GM19463 (cell line): ENCODE data around the gene PTPRN2.
"Not testable (repeated sequence)": the region's sequence is repeated elsewhere in the genome, so short reads cannot be mapped to it uniquely, and the experiment has no call there.

Experiments
- ATAC-seq: cut with Tn5 transposase; IDR thresholded peaks from one replicate; pipeline ENCODE4 v1.9.1; 2021; ENCODE audit warnings: mild to moderate bottlenecking, moderate library complexity; ENCODE audit not compliant: unreplicated experiment

Gene PTPRN2

DNA sequence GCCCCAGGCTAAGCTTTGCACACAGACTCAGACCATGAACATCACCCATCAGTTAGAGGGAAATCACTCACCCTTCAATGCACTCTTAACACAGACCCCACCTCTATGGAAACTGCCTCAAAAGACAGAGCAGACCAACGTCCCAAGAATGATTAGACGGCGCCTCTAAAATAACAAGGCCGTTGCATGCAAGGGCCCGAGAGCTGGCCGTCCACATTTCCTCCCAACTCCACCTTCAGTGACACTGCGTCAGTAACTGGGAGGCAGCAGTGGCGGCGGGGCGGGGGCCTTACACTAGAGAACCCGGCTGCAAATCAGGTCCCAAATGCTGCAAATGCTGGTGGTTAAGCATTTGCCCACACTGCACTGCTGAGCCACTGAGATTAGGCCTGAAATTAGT lies 115.0 kb downstream of the PTPRN2 start:
- no peak for ATAC-seq

DNA sequence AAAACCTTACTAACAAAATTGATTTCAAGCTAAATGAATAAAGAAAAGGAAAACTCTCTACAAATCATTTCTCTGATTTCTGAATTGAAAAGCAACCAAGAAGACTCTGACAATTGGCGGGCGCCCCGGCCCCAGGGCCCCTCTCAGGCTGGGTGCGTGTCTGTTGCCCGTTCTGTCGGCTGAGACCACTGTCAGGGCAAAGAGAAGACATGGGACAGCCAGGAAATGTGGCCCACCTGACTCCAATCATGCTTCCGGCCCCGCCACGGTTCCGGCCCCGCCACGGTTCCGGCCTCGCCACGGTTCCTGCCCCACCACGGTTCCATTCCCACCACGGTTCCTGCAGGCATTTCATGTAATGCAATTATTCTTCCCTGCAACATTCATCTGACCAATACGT lies 115.9 kb downstream of the PTPRN2 start:
- no peak for ATAC-seq

DNA sequence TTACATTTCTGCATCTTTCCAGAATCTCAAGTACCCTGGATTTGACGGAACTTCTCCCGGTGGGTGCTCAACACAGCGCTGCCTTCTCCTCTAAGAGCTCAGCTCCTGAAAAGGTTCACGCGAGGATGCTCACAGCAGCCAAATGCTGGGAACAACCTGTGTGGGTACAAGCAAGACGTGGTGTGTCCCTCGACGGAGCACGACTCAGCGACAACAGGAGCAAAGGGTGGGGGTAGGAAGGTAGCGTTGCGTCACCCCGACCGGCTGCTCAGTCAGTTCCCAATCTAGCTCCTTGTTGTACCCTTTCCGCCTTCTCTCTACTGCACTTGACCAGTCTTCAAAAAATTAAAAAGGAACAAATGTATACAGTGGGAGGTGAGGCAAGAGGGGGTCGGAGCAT lies 117.3 kb downstream of the PTPRN2 start:
- no peak for ATAC-seq

DNA sequence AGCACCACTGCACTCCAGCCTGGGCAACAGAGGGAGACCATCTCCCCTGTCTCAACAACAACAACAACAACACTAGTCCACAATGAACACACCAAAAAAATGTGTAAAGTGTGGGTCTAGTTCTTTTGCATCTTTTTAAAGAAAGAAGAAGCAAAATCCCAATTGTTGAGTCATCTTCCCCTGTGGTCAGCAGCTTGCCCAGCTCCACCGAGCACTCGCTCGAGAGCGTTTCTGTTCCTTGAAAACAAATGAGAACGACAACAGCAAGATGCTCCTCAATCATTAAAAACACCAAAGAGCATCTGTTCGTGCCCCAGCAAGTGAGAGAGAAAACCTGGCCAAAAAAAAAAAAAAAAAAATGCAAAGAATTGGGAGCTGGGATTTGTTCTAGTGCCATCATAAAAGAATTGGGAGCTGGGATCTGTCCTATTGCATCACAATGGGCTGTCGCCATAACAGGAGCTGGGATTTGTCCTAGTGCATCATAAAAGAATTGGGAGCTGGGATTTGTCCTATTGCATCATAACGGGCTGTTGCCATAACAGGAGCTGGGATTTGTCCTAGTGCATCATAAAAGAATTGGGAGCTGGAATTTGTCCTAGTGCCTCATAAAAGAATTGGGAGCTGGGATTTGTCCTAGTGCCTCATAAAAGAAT lies 118.1 kb downstream of the PTPRN2 start:
- ATAC-seq: no peak

DNA sequence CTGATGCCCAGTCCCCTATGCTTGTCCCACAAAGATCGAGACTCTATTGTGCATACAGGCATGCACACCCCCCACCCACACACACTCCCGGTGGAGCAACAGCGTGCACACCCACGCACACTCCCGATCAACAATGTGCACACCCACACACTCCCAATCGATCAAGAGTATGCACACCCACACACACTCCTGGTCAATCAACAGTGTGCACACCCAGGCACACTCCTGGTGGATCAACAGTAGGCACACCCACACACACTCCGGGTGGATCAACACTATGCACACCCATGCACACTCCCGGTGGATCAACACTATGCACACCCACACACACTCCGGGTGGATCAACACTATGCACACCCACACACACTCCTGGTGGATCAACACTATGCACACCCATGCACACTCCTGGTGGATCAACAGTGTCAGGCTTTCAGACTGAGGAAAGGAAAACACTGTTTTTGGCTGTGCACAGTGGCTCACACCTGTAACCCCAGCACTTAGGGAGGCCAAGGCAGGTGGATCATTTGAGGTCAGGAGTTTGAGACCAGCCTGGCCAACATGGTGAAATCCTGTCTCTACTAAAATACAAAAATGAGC lies 118.8 kb downstream of the PTPRN2 start:
- ATAC-seq: no peak

DNA sequence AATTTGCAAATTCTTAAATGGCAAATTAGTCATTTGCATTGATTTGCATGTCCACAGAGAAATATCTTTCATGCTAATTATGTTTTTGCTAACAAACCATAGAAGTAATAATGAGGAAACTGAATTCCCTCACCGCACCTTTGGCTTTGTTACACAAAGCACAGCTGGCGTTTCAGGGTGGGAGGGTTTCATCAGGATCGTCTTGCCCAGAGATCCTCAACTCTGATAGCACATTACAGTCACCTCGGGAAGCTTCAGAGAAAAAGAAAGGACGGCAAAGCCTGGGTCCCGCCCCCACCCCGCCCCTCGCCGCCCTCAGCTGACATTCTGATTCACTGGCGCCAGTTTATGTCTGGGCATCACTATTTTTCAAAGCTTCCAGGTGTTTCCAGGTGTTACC lies 119.4 kb downstream of the PTPRN2 start:
- no peak for ATAC-seq

DNA sequence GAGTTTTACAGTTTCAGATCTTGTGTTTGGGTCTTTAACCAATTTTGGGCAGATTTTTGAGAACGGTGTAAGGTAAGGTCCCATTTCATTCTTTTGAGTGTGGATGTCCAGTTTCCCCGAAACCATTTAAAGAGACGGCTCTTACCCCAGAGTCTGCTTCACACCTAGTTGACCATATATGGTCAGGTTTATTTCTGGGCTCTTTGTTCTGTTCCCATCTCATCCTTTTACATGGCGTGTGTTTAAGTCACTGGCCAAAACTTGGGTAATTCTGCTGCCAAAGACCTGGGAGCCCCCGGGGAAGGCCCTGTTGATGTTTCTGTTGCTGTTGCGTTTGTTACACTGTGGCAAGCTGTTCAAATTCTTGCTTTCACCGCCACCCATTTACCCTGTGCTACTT lies 120.1 kb downstream of the PTPRN2 start:
- ATAC-seq: no peak

DNA sequence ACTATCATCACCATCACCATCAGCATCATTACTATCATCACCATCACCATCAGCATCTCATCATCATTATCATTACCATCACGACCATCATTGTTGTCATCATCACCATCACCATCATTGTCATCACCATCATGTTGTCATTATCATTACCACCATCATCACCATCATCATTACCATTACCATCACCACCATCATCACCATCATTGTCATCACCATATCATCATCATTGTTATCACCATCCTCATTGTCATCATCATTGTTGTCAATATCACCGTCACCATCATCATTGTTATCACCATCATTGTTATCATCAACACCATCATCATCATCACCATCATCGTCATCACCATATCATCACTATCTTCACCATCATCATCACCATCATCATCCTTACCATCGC lies 124.3 kb downstream of the PTPRN2 start:
- no peak for ATAC-seq

DNA sequence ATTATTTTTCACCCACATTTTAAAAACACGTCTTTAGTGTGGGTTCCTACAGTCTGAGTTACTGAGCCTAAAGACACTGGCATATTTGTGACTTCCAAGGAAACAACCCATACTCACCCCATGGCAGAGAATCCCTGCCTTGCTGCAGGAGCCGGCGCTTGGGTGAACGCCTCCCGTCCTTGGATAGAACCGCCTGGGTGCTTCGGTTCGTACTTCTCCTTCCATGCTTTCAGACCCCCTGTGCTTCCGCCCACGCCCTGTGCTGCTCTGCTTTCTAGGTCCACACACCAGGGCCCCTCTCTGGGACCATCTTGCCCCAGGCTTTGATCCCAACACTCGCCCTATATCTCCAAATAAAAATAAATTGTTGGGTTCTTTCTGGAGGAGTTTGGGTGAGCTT lies 125.8 kb downstream of the PTPRN2 start:
- no peak for ATAC-seq

DNA sequence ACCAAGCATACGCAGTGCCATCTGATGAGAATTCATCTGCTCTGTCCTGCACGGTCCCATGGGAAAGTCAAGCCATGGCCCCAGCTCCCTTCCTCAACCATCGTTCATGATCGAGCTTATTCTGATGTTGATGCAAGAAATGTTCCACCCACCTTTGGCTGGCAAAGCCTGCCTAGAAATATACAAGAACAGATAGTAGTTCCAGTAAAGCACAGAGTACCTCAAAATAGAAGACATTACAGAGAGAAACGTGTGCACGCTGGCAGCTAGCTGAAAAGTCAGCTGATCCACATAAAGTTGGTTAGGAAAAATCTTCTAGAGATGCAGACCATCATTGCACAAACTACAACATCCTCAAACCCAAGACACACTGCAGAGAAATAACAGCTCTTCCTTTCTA lies 127.0 kb downstream of the PTPRN2 start:
- no peak for ATAC-seq

DNA sequence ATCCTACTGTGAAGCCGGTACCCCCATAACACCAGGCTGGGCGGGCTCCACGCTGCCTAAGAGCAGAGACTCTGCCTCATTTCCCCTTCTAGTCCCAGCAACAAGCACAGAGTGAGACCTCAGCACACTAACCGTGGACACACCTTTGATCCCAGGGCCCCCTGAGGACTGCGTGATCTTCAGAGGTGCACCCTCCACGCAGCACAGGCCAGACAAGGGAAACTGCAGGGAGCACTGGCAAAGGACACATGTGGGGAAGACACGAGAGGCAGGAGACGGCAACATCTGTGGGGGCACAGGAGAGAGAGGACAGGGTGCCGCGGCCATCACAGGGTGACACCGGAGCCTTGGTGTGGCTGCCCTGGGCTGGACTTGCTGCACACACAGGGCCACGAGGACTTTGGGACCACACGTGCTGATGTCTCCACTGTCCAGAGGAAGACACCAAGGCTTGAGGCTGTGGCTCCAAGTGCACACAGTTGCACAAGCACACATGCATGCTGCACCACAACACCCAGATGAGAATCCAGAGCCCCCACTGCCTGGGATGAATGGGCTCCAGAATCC lies 128.8 kb downstream of the PTPRN2 start:
- ATAC-seq: no peak

DNA sequence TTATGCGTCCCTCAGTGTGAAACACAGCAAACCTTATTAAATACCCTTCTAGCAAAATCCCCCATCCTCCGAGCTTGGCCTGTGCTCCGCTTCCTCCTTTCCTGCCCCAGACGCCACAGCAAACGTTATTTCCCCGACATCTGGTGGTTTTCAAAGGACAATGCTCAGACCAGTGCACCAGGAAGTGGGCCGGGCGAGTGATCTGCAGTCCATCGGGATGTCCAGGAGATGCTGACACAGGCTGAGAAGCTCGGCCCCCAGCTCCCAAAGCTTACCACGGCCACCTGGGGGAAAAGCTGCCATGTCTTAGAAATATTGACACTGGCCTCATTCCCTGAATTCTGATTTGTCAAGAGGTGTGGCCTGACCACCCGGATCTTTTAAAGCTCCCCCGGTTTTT lies 129.5 kb downstream of the PTPRN2 start:
- ATAC-seq: no peak

DNA sequence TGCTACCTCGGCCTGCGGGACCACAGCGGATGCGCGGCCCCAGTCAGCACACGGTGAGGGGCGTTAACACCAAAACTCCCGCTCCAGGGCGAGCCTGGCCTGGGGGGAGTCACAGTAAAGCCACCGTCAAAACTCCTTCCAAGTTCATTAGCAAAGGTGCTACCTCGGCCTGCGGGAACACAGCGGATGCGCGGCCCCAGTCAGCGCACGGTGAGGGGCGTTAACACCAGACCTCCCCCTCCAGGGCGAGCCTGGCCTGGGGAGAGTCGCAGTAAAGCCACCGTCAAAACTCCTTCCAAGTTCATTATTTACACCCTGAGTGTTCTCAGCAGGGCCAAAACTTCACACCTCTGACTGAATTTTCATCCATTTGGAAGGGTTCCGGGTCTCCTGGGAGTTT lies 130.0 kb downstream of the PTPRN2 start:
- ATAC-seq: not testable (repeated sequence)

DNA sequence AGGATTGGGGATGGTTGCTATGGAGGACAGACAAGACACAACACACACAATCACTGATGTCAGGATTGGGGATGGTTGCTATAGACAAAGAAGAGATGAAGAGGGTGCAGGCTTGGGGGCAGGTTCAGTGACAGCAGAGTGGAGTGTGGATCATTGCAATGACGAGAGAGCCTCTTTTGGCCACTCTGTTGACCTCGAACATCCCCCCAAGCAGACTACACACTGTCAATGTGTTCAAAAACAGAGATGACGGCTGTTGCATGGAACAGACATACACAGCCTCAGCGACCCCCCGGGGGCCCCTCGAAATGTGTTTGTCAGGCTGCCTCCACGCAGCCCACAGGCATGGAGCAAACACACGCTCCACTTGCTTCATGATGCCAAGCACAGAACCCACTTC lies 133.0 kb downstream of the PTPRN2 start:
- ATAC-seq: no peak

DNA sequence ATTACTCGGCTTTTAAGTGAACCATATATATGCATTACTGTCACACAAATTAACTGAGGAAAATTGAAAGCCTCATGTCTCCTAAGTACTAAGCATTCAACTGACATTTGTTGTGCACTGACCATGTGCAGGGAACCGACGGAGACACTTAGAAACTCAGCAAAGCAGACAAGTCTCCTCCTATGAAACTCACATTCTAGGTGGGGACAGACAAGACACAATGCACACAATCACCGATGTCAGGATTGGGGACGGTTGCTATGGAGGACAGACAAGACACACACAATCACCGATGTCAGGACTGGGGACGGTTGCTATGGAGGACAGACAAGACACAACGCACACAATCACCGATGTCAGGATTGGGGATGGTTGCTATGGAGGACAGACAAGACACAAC lies 134.0 kb downstream of the PTPRN2 start:
- no peak for ATAC-seq

DNA sequence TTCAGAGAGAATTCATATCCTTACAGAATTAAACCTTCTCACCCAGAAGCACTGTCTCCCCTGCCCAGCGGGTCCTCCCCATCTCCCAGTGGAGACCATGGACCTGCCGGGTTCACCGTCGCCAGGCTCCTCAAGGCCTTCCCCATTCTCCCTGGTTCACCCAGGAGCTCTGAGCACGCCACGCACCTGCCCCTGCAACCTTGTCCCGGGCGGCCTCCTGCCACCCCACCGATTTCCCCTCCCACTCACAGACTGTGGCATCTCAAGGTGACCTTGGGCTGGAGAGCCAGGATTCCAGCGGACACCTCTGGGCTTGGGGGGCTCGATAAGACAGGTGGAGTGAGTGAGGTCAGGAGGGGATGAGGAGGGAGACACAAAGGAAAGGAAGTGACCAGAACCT lies 135.3 kb downstream of the PTPRN2 start:
- ATAC-seq: no peak

DNA sequence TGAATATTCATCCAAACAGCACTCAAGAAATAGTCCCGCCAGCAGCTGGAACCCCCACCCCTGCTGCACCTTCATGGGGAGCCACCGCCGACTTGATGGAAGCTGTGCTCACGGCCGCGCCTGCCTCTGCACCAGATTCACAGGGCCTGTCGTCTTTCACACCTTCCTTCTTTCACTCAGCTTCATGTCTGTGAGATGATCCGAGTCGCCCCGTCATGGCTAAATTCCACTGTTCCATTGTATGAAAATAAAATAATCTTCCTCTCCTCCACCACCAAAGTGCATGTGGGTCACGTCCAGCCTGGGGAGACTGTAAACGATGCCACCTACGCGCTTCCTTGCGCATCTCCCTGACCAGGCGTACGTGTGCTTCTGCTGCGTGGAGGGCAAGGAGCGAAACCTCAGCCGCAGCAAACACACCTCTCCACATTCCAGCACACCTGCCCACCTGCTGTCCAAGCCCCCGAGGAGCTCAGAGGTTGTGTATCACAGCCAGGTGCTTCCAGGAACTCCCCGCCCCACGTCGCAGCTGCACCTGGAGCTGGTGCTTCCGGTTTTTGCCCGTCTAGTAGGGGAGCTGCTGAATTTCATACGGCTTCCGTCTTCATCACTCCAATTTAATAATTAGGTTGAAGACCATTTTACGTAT lies 137.0 kb downstream of the PTPRN2 start:
- no peak for ATAC-seq

DNA sequence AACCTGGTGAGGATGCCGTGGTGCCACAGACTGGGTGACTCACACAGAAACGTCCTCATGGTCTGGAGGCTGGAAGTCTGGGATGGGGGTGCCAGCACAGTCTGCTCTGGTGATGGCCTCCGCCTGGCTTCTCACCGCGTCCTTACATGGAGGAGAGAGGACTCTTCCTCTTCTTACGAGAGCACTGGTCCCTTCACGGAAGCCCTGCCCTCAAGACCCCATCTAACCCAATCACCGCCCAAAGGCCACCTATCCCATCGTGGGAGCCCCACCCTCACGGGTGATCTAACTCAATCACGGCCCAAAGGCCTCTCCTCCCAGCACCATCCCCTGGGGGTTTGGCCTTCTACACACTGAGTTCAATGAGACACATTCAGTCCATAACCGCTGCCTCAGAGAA lies 137.7 kb downstream of the PTPRN2 start:
- no peak for ATAC-seq

DNA sequence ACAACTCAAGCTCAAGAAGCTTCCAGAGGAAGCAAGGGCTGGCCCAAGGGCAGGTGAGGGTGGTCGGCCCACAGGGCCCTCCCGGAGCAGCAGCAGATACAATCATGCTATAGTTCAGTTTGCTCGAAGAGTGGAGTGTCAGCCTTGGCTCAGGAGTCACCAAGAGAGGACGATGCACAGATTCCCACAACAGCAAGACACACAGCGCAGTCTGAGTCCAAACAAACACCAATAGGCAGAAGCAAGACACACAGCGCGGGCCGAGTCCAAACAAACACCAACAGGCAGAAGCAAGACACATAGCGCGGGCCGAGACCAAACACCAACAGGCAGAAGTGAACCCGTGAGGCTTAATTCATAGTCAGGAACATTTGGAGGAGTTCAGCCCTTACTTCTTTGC lies 138.4 kb downstream of the PTPRN2 start:
- ATAC-seq: no peak

DNA sequence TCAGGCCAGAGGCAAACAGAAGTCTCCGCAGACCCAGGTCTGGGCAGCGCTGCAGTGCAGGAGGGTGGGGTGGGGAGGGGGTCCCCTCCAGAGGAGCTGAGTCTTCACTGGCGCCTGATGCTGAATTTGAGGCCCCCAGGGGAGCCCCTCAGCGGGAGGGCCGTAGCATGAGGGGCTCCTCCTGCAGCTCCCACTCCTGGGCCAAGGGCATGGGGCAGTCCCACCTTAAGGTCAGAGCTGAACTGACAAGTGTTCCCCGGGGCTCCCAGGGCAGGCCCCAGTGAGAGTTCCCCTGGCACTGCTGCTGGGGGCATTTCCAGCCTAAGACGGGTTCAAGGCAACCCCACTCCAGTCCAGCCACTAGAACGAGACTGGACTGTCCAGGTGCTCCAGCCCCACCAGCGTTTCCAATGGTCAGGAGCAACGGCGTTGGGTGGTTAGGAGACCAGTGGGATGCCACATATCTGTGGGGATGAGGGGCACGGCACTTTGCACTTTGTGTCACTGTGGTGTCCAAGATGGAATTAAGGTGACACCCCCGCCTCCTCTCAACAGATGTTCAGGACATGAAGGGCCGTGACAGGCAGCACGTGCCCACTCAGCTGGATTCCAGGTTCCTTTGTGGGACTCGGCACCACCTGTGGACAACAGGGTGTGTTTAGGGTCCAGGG lies 139.1 kb downstream of the PTPRN2 start:
- ATAC-seq: no peak

DNA sequence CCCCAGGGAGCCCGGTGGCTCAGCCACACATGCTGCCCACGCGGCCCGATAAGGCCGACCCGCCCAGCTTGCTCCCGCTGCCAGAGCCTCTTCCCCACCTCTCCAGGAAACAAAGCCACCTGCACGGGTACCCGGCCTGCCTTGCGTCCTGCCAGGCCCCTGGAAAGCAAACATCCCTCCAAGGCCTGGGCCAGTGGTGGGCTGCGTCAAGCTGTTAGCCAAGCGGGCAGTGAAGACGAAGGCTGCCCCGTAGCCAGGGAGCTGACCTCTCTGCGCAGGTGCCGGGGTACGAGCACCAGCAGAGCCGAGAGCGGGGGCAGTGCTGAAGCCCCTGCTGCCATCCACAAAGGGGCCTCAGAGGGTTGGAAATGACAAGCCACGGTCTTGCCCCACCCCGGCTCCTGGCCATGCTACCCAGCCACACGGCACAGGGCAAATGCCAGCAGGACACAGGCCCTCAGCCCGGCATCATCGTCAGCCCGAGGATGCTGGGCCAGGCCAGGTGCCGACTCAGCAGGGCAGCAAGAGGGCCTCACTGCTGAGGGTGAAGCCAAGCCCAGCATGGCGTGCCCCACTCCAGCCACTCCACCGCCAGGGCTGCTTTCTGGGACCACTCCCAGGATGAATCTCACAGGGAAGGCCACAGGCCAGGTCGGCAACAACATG lies 140.0 kb downstream of the PTPRN2 start:
- no peak for ATAC-seq
